Esophagus squamous epithelium (tissue), 4 donors: Measurements from ENCODE around the gene CLDN18.

Experiments
- CTCF ChIP-seq, 6 experiments: fragments of 450-650 bp in 4 of 6; fragments of 200-600 bp in 2 of 6; sonication (generic) in 2 of 6; IDR thresholded peaks; one replicate each; pipeline ENCODE4 v1.5.1; 2016 to 2019; ENCODE audit warnings: antibody characterized with exemption in 6 of 6, mild to moderate bottlenecking in 4 of 6, moderate library complexity in 4 of 6
- POLR2A ChIP-seq, 4 donors: fragments of 450-650 bp; IDR thresholded peaks; one replicate each; pipeline ENCODE4 v1.6.1; 2017; ENCODE audit warnings: antibody characterized with exemption in 4 of 4, mild to moderate bottlenecking in 4 of 4, moderate library complexity in 3 of 4

- TF ChIP-seq CTCF (IDR thresholded peaks at IDR 0.05) (no peak), POLR2A (IDR thresholded peaks at IDR 0.05) (no peak)
Observed at GRCh38 chr3:138010273-138010590, 267 bp downstream of the CLDN18 start.
